HG02588 (cell line): ENCODE data around the gene CTLA4.
"Not testable (repeated sequence)": the region's sequence is repeated elsewhere in the genome, so short reads cannot be mapped to it uniquely, and the experiment has no call there.

Experiments
- ATAC-seq: cut with Tn5 transposase; IDR thresholded peaks from one replicate; pipeline ENCODE4 v1.9.1; 2021; ENCODE audit warnings: mild to moderate bottlenecking, moderate library complexity; ENCODE audit not compliant: unreplicated experiment

CTLA4 gene

DNA sequence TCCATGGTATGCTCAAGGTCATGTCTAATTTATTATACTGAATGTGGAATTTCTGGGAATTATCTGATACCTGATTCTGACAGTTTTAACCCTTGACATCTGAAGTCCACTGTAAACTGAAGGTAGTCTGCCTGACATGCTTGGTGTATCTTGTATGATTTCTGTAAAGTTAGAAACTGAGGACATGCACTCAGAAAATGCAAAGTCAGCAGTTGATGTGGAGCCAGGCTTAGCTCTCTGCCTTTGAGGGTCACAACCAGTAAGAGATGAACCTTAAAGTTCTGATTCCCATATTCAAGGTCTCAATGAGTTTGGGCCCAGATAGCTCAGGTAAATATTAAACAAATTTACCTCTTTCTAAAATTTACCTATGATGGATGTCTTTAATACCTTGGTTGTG is 12.3 kb upstream of the CTLA4 start:
- ATAC-seq: no peak

DNA sequence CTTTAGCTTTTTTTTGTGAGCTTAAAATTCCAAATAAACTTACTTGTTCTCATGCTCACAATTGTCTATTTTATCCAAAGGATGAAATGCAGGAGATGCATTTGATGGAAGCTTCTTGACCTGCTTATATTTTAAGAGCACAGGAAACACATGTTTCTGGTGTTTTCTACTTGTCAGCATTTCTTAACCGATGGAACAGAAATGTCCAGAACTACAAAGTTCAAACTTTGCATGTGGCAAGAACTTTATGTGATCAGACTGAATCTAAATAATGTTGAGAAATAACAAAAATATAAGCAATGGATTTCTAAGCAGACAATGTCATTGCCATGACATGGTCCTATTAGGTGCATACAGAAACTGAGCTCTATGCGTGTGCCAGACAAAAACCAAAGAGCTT is 9.9 kb upstream of the CTLA4 start:
- no peak for ATAC-seq

GRCh38 chr2:203858176-203858575 is 9.4 kb upstream of the CTLA4 start:
- no peak for ATAC-seq

DNA sequence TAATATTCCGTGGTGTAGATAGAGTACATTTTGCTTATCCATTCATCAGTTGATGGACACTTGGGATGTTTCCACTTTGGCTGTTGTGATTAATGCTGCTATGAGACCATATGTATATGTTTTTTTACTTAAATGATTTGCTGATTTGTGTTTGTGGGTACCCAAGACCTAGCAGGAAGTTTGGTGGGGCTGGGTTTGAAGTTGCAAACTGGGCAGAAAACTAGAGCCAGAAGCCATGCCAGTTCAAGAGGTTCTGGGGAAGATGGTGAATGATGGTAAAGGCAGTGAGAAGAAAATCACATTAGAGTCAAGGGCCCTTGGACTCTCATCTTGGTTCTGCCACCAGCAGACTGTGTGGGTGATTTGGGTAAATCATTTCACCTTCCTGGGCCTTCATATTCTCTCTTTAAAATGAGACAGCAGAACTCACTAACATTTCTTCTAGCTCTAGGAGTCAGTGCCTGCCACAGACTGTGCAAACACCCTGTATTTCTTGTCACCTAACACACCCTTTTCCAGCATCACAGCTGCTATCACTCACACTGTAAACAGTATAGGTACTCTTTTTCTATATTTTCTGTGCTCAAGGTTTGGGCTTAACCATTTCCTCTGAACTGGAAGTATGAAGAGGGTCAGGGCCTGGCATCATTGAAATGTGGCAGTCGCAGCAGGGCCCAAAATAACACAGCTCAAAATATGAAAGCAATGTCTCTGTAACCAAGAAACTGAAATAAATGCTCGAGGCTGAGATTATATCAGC is 8.4 kb upstream of the CTLA4 start:
- no peak for ATAC-seq

GRCh38 chr2:203861197-203861596 is 6.4 kb upstream of the CTLA4 start:
- no peak for ATAC-seq

DNA sequence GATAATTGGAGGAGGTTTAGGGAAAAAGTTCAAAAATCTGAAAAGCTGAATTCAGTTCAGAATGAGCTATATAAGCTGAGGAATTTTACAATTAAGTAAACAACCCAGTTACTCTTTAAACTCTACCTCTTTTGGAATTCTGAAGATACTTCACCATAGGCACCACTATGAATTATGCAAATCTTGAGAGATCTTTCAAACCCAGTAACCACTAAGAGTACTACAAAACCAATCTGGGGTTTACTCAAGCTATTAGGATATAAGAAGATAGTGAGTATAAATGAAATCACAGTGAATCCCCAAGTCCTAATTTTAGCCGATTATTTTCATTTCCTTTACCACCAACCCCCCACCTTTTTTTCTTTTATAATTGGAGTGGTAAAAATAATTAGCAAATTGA is 6.0 kb upstream of the CTLA4 start:
- ATAC-seq: no peak

- ATAC-seq: no peak
These were observed 1.9 kb downstream of the CTLA4 start for GRCh38 chr2:203869223-203870042.

DNA sequence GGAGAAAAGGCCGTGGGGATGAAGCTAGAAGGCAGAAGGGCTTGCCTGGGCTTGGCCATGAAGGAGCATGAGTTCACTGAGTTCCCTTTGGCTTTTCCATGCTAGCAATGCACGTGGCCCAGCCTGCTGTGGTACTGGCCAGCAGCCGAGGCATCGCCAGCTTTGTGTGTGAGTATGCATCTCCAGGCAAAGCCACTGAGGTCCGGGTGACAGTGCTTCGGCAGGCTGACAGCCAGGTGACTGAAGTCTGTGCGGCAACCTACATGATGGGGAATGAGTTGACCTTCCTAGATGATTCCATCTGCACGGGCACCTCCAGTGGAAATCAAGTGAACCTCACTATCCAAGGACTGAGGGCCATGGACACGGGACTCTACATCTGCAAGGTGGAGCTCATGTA is 2.9 kb downstream of the CTLA4 start:
- ATAC-seq: no peak

- ATAC-seq: no peak
These were observed 3.4 kb downstream of the CTLA4 start for GRCh38 chr2:203870941-203871340.

GRCh38 chr2:203871371-203871983 is 3.9 kb downstream of the CTLA4 start:
- ATAC-seq: peak; percentile 93

GRCh38 chr2:203873461-203873860 is 5.9 kb downstream of the CTLA4 start:
- ATAC-seq: no peak

GRCh38 chr2:203873921-203874631 is 6.5 kb downstream of the CTLA4 start:
- no peak for ATAC-seq

DNA sequence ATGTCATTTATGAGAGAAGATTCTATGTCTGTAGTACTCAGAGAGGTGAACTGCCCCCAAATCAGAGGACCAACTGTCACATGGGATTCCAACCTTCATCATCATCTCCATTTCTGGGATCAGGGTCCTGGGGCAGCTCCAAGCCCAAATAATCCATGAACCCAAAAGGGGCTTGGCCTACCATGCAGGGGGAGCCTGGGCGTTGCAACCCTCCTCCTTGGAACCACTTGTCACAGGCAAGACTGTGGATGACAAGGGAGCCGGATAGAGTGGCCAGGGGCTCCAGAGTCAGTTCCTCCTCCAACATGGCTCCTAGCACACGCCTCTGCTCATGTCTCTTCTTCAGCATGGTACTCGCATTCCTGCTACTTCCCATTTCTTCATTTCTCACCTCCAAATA is 7.9 kb downstream of the CTLA4 start:
- no peak for ATAC-seq

GRCh38 chr2:203876328-203876727 is 8.8 kb downstream of the CTLA4 start:
- ATAC-seq: no peak

DNA sequence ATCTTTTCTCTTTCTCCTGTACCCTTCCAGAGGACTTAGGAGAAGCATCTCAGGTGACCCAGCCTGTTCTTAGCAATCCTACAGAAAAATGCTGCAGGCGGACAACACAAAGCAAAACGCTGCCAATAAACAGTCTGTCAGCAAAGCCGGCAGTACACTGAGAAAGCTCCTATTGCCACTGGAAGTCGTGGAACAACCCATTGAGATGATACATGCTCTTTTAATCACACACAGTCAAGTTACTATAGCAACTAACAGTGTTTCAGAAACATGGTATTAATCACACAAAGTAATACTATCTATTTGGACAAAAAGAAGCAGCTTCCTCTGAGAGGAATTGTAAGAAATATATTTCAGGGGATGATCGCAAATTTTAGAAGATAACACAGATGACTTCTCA is 10.5 kb downstream of the CTLA4 start:
- ATAC-seq: no peak

DNA sequence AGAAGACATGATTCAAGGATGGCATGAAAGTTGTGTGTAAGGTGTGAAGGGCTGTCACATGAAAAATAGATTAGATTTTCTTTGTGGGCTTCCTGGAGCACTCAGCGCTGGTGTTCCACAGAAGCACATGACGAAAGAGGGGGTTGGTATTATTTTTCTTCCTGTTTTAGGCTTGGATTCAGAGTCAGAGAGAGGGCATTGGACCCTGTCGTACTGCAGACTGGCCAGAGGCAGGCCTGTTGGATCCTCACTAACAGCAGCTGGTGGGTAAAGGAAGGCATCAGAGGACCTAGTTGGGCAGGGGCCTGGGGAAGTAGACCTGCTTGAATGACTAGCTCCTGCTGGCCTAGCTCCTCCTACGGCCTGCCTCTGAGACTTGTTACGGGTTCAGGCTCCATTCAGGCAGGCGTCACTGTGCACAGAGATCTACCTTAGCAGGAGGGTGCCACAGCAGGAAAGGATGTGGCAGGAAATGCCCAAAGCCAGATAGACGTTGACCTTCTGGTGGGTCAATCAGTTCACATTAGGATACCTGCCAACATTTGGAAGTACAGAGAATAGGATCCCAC is 13.1 kb downstream of the CTLA4 start:
- no peak for ATAC-seq

GRCh38 chr2:203881185-203881584 is 13.6 kb downstream of the CTLA4 start:
- ATAC-seq: not testable (repeated sequence)

DNA sequence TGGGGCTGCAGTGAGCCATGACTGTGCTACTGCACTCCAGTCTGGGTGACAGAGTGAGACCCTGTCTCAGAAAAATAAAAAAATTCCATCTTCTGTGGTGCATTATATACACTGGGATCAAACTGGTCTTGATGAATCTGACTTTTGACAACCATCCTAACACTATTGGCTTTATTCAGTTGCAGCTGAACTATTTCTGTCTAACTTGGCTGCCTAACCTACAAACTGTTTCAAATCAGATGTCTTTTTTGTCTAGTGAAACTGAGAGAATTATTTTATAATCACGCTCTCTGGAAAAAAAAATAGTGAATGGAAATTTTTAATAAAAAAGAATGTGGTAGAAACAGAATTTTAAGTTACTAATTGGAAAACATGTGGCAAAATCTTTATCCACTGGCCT is 15.0 kb downstream of the CTLA4 start:
- no peak for ATAC-seq

DNA sequence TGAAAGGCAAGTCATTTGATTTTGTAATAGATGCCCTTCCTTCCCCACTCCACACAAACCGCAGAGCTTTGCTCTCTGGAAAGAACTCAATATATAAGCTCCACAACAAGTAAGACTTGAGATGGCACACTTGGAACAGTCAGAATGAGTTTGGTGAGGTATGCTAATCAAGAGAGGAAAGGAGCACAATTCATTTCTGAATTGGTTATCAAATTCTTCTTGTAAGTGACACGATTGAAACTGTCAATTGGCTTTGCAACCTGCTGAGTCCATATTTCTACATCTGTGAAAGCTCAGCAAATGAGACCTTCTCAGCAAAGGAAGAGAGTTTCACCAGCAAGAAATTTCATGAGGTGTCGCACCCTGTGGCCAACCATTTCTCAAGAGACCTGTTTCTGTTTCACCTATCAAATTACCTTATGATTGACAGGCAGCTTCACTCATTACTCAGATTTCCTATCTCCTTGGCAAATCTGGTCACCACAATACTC is 19.1 kb downstream of the CTLA4 start:
- no peak for ATAC-seq

GRCh38 chr2:203887677-203888076 is 20.1 kb downstream of the CTLA4 start:
- ATAC-seq: no peak

- ATAC-seq: no peak
These were observed 22.0 kb downstream of the CTLA4 start for GRCh38 chr2:203889542-203889941.
